HG03175 (cell line): ENCODE data around the gene NAV1.

ENCODE experiments used
- ATAC-seq: cut with Tn5 transposase; IDR thresholded peaks from one replicate; pipeline ENCODE4 v1.9.1; 2021; ENCODE audit warnings: mild to moderate bottlenecking, moderate library complexity; ENCODE audit not compliant: unreplicated experiment

The NAV1 gene

DNA sequence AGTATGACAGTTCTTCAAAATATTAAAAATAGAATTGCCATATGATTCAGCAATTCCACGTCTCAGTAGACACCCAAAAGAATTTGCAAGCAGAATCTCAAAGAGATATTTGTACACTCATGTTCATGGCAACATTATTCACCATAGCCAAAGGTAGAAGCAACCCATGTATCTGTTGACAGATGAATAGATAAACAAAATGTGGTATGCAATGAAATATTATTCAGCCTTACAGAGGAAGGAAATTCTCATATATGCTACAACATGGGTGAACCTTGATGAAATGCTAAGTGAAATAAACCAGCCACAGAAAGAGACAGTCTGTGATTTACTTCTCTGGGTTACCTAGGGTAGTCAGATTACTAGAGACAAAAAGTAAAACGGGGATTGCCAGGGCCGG is 47.0 kb downstream of the NAV1 start:
- no peak for ATAC-seq

DNA sequence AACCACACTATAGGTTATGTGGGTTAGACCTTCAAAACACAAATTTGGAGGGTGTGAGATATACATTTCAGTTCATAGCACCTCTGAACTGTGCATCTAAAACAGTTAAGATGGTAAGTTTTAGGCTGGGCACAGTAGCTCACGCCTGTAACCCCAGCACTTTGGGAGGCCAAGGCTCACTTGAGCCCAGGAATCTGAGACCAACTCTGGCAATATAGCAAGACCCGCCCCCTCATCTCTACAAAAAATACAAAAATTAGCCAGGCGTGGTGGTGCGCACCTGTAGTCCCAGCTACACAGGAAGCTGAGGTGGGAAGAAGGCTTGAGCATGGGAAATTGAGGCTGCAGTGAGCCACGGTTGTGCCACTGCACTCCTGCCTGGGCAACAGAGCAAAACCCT is 47.9 kb downstream of the NAV1 start:
- ATAC-seq = no peak

DNA sequence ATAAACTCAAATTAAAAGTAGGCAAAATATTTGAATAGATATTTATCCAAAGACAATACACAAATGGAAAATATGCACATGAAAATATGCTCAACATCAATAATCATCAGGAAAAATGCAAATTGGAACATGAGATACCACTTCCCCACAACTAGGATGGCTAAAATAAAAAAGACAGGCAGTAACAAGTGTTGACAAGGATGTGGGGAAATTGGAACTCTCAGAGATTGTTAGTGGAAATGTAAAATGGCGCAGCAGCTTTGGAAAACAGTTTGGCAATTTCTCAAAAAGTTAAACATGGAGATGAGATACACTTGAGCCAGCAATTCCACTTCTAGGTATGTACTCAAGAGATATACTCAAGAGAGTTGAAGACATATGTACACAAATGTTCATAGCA is 48.8 kb downstream of the NAV1 start:
- no peak for ATAC-seq
